Stomach (tissue), 9 donors: ENCODE measurements around the gene SDK2. TPM values are rescaled to one million over a fixed set of nuclear protein-coding genes. Genes with fewer than 3 reads are reported as not detected.

Experiments
- DNase-seq, 2 donors: peaks; one replicate each; pipeline versions ENCODE4 v3.0.0 to v3.0.0-alpha.2; 2013 to 2019
- H3K27ac ChIP-seq, 5 donors: fragments of 200-600 bp in 4 of 5; sonication (generic) in 4 of 5; one replicate each; pipeline ENCODE4 v1.5.1; 2013 to 2019; ENCODE audit warnings: mild to moderate bottlenecking in 1 of 5, moderate library complexity in 1 of 5
- H3K27me3 ChIP-seq, 3 donors: fragments of 200-600 bp; sonication (generic); one replicate each; pipeline ENCODE4 v1.5.1; 2017 to 2019; ENCODE audit warnings: mixed run types in 1 of 3
- H3K36me3 ChIP-seq, 4 donors: fragments of 200-600 bp; sonication (generic); 1 replicate in 3 of 4; 2 replicates in 1 of 4; pipeline ENCODE4 v1.5.1; 2016 to 2019
- H3K4me1 ChIP-seq, 4 donors: fragments of 200-600 bp; sonication (generic); one replicate each; pipeline ENCODE4 v1.5.1; 2016 to 2019
- H3K4me3 ChIP-seq, 4 donors: fragments of 200-600 bp; sonication (generic) in 3 of 4; one replicate each; pipeline ENCODE4 v1.5.1; 2016 to 2019; ENCODE audit warnings: mild to moderate bottlenecking in 1 of 4
- H3K9me3 ChIP-seq, 4 donors: fragments of 200-600 bp; sonication (generic); one replicate each; pipeline ENCODE4 v1.5.1; 2016 to 2019
- EP300 ChIP-seq: sonication (generic); formaldehyde crosslinking; IDR thresholded peaks from one replicate; pipeline ENCODE4 v1.6.1; 2017; ENCODE audit warnings: antibody characterized with exemption
- POLR2A ChIP-seq, 4 donors: fragments of 450-650 bp; IDR thresholded peaks; one replicate each; pipeline ENCODE4 v1.6.1; 2016; ENCODE audit warnings: antibody characterized with exemption in 4 of 4, control low read depth in 2 of 4, mild to moderate bottlenecking in 1 of 4, moderate library complexity in 1 of 4
- POLR2AphosphoS5 ChIP-seq, 3 donors: sonication (generic); formaldehyde crosslinking; IDR thresholded peaks; one replicate each; pipeline ENCODE4 v1.6.1; 2016; ENCODE audit warnings: antibody characterized with exemption in 3 of 3
- WGBS, 5 donors: extraction: QIAGEN DNeasy Blood & Tissue Kit in 3 of 5; methylation state at CpG; one replicate each; pipeline versions ENCODE4 v1.1.5 to v1.1.7; 2013 to 2018; 5-methylcytosine and 5-hydroxymethylcytosine counted together
- intact Hi-C: fragments of 100-400 bp; cut with DNase I; formaldehyde crosslinking; loops from one replicate; pipeline ENCODE4 v1.15.1; 2023; ENCODE audit warnings: low total_unique reads
- polyA plus RNA-seq, 3 donors: library from polyadenylated mRNA; stranded (reverse); fragments of 200-250 nt; gene quantifications; one replicate each; pipeline ENCODE4 v1.2.3, GENCODE V29; 2013
- total RNA-seq, 5 donors: library from RNA; depleted of rRNA; stranded (reverse); fragments of >200 nt; gene quantifications; one replicate each; pipeline versions ENCODE4 v1.1.0 to v1.2.3, GENCODE V29; 2014 to 2016
- TF ChIP-seq, protein P1 (sequence below), 7 experiments: fragments of 450-650 bp in 4 of 7; fragments of 200-600 bp in 3 of 7; sonication (generic) in 3 of 7; IDR thresholded peaks; one replicate each; pipeline ENCODE4 v1.5.1; 2016 to 2019; ENCODE audit warnings: antibody characterized with exemption in 7 of 7, control low read depth in 2 of 7, mild to moderate bottlenecking in 1 of 7
- donor health status: healthy with polysubstance abuse.
- donor health status: Bipolar disorder and iron deficiency.
- donor health status: healthy.

Gene SDK2
- total and polyA plus RNA-seq, 8 donors = under 0.01 to 9.6 (median 0.44) TPM; not detected in 1

DNA sequence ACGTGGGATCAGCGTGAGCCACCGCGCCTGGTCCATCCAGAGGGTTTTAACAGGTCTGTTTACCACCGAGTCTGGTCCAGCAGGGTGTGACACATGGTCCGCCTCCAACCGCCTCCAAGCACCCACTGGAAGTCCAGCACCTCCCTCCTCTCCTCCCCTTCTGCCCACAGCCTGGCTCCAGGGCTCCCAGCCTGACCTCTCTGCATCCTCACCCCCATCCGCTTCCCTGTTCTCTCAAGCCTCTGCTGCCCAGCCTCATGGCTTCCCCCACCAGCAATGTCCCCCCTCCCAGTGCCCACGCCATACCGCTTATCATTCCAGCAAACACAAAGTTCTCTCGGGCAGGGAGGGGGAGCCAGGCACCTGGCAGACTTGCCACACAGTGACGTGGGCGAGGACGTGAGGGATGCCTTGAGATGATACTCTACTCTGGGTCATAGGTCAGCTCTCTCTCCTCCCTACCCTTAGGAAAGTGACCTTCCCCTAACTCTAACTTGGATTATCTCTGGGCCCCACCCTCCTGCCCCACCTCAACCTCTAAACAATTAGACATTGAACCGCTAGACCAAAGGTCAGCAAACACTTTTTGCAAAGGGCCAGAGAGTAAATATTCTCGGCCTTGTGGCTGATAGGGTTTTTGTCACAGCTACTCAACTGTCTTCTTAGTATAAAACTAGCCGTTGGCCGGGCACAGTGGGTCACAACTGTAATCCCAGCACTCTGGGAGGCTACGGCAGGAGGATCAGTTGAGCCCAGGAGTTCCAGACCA, 355.5 kb downstream of the SDK2 start:
- Histone ChIP-seq H3K9me3 (no peaks in the 10 kb centered on the region), H3K4me1 (peaks cover 93 to 100% (median 98%) of the 10 kb centered on the region in 4 donors), H3K4me3 (peak overlapping the region in 1 of 4 donors; percentile 13), H3K27me3 (no peaks in the 10 kb centered on the region), H3K27ac (peak overlapping the region; percentile 6 to 95 (median 90)), H3K36me3 (peaks cover 26 to 32% (median 29%) of the 10 kb centered on the region in 4 donors)
- intact Hi-C loops = no loop called here
- TF ChIP-seq POLR2A (IDR thresholded peaks at IDR 0.05) (no peak), POLR2AphosphoS5 (IDR thresholded peaks at IDR 0.05) (peak in 2 of 3 donors; percentile 56 to 73)
- WGBS, 5 donors = 22 to 45% (median 31%) methylated on average over 19 of the region's 19 CpGs
- peak; percentile 80 to 84 for DNase-seq

DNA sequence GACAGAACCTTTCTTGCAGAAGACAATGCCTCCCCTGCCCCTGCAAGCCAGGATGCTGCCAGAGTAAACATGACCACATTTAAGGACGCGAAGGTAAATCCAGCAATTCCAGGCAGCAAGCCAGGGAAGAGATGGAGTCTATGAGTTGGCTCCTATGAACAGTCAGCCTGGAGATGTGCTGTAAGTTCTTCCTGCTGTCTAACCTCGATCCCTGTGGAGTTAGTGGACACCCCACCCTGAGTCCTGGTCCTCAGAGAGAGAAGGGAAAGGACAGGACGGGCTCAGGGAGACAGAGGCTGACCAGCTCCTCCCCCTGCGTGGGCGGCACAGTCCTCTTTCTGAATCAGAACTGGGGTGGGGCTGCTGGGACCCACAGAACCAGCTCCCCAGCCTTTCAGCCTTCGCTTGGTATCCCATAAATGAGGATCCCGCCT, 357.4 kb downstream of the SDK2 start:
- TF ChIP-seq POLR2AphosphoS5 (IDR thresholded peaks at IDR 0.05) = no peak
- TF ChIP-seq EP300 = no peak
- TF ChIP-seq, protein P1, sequence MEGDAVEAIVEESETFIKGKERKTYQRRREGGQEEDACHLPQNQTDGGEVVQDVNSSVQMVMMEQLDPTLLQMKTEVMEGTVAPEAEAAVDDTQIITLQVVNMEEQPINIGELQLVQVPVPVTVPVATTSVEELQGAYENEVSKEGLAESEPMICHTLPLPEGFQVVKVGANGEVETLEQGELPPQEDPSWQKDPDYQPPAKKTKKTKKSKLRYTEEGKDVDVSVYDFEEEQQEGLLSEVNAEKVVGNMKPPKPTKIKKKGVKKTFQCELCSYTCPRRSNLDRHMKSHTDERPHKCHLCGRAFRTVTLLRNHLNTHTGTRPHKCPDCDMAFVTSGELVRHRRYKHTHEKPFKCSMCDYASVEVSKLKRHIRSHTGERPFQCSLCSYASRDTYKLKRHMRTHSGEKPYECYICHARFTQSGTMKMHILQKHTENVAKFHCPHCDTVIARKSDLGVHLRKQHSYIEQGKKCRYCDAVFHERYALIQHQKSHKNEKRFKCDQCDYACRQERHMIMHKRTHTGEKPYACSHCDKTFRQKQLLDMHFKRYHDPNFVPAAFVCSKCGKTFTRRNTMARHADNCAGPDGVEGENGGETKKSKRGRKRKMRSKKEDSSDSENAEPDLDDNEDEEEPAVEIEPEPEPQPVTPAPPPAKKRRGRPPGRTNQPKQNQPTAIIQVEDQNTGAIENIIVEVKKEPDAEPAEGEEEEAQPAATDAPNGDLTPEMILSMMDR (IDR thresholded peaks at IDR 0.05) = no peak
- no peak for TF ChIP-seq POLR2A (IDR thresholded peaks at IDR 0.05)
- intact Hi-C loops = no loop called here
- Histone ChIP-seq H3K27ac (peak overlapping the region in 4 of 5 donors; percentile 88 to 95 (median 90)), H3K4me1 (peaks cover 74 to 99% (median 89%) of the 10 kb centered on the region in 4 donors), H3K36me3 (peaks cover 26 to 49% (median 39%) of the 10 kb centered on the region in 4 donors), H3K27me3 (no peaks in the 10 kb centered on the region), H3K9me3 (no peaks in the 10 kb centered on the region), H3K4me3 (no peak overlapping the region)
- no peak for DNase-seq
- WGBS, 5 donors = 44 to 59% (median 51%) methylated on average over 7 to 8 of the region's 8 CpGs

DNA sequence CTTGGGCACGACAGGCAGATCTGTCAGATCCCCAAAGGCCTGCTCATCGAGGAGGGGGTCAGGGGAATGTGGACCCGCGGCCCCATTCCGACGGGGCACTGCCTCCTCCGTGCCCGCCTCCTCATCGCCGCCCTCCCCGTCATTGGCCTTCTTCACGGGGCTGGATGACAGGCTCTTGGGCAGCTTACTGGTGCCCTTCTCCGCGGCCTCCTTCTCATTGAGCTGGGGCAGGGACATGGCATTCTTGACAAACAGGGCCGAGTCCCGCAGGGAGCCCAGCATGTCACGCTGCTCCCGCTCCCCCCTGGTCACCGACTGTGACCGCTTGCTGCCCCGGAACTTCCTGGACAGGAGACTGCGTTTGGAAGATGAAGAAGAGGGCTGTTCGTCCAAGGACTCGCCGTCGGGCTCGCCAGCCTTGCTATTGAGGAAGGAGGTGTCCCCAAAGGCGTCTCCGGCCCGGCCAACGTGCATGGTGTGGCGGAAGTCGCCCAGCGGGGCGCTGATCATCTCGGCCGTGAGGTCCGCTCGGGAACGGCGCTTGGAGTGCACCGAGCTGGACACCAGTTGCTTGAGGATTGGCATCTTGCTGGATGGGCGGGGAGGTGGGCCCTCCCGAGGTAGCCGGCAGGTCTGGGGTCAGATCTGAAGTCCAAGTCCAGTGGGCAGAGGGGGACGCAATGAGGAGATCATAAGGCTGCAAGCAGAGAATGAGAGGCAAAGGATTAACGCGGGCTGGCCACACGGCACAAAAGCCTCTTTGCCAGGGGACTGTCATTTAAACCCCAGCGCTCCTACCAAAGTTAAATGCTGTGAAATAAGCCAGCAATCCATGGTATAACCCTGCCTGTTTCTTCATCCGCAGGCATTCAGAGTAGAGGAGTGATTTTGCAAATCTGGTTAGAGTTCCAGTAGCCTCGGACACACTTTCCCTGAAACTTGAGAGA, 358.1 kb downstream of the SDK2 start:
- intact Hi-C loops = no loop called here
- 73 to 86% (median 83%) methylated on average over 43 to 52 of the region's 52 CpGs for WGBS, 5 donors
- no peak for DNase-seq
- H3K4me1 ChIP-seq = peaks cover 67 to 93% (median 82%) of the 10 kb centered on the region in 4 donors
- no peak for TF ChIP-seq EP300
- no peak for TF ChIP-seq POLR2AphosphoS5 (IDR thresholded peaks at IDR 0.05)
- TF ChIP-seq, protein P1 (IDR thresholded peaks at IDR 0.05) = no peak
- no peak for TF ChIP-seq POLR2A (IDR thresholded peaks at IDR 0.05)
- H3K9me3 ChIP-seq = no peaks in the 10 kb centered on the region
- peak overlapping the region in 1 of 4 donors; percentile 16 for H3K4me3 ChIP-seq
- peak overlapping the region in 4 of 5 donors; percentile 88 to 95 (median 90) for H3K27ac ChIP-seq
- peaks cover 26 to 52% (median 42%) of the 10 kb centered on the region in 4 donors for H3K36me3 ChIP-seq
- H3K27me3 ChIP-seq = no peaks in the 10 kb centered on the region

DNA sequence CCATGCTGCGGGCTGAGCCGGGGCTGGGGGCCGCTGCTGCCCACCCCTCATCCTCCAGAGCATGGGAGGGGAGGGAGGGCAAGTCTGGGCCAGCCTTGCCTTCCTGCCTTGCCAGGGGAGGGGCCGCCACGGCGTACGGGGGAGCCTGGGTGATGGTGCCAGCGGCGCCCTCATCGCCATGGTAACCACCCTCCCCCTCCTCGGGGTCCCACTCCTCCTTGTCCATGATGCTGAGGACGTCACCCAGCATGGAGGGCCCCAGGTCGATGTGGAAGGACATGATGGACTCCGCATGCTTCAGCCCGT, 358.7 kb downstream of the SDK2 start:
- H3K27me3 ChIP-seq = no peaks in the 10 kb centered on the region
- 79 to 86% (median 79%) methylated on average over 12 to 15 of the region's 15 CpGs for WGBS, 5 donors
- intact Hi-C loops = no loop called here
- peaks cover 61 to 93% (median 80%) of the 10 kb centered on the region in 4 donors for H3K4me1 ChIP-seq
- H3K36me3 ChIP-seq = peaks cover 26 to 54% (median 42%) of the 10 kb centered on the region in 4 donors
- no peak for DNase-seq
- H3K9me3 ChIP-seq = no peaks in the 10 kb centered on the region
- peak overlapping the region in 1 of 4 donors; percentile 16 for H3K4me3 ChIP-seq
- peak overlapping the region in 4 of 5 donors; percentile 57 to 95 (median 90) for H3K27ac ChIP-seq
- TF ChIP-seq POLR2AphosphoS5 (IDR thresholded peaks at IDR 0.05) = no peak
- TF ChIP-seq EP300 = no peak
- TF ChIP-seq, protein P1 (IDR thresholded peaks at IDR 0.05) = no peak
